GM12872 (cell line): ENCODE results near the gene ADSS2.

Experiments
- CTCF ChIP-seq: IDR thresholded peaks from 3 replicates; pipeline ENCODE4 v1.5.1; 2011; ENCODE audit warnings: low read depth, mild to moderate bottlenecking, low read length, moderate library complexity; ENCODE audit not compliant: insufficient read depth

Gene ADSS2

GRCh38 chr1:244391761-244392160, 59.9 kb downstream of the ADSS2 start:
- TF ChIP-seq CTCF, result no peak

- TF ChIP-seq CTCF, result no peak
These were observed 62.7 kb downstream of the ADSS2 start for GRCh38 chr1:244388961-244389360.

- TF ChIP-seq CTCF, result no peak
These were observed 64.3 kb downstream of the ADSS2 start for GRCh38 chr1:244387415-244387814.

- no peak for TF ChIP-seq CTCF
These were observed 65.1 kb downstream of the ADSS2 start for GRCh38 chr1:244386595-244386994.

GRCh38 chr1:244384066-244384465, 67.6 kb downstream of the ADSS2 start:
- TF ChIP-seq CTCF, result no peak

GRCh38 chr1:244383278-244383884, 68.3 kb downstream of the ADSS2 start:
- TF ChIP-seq CTCF, result no peak

GRCh38 chr1:244381878-244382565, 69.7 kb downstream of the ADSS2 start:
- no peak for TF ChIP-seq CTCF
